K562 (cell line): ENCODE data around the gene SOCS3. TPM values are rescaled to one million over a fixed set of nuclear protein-coding genes. Genes with fewer than 3 reads are reported as not detected.

Experiments used
- CCNT2 ChIP-seq: IDR thresholded peaks from 2 replicates; pipeline ENCODE4 v1.6.1; 2011; ENCODE audit warnings: borderline replicate concordance, low read depth, mild to moderate bottlenecking, moderate library complexity, mixed read lengths, low read length; ENCODE audit not compliant: insufficient read length; ENCODE audit errors: extremely low read depth
- DACH1 ChIP-seq: fragments of 450-650 bp; IDR thresholded peaks from 2 replicates; pipeline ENCODE4 v1.6.1; 2018; ENCODE audit not compliant: partially characterized antibody
- EGR1 ChIP-seq: fragments of 450-650 bp; conservative IDR thresholded peaks from 2 replicates; pipeline ENCODE4 v1.6.1; 2017; ENCODE audit warnings: mild to moderate bottlenecking
- ESRRA ChIP-seq: fragments of 450-650 bp; IDR thresholded peaks from 2 replicates; pipeline ENCODE4 v1.6.1; 2014; ENCODE audit warnings: low read depth, mild to moderate bottlenecking, moderate library complexity, borderline replicate concordance
- HLTF ChIP-seq: fragments of 450-650 bp; IDR thresholded peaks from 2 replicates; pipeline ENCODE4 v1.6.1; 2016
- HNRNPUL1 ChIP-seq: fragments of 200-400 bp; formaldehyde crosslinking; IDR thresholded peaks from 2 replicates; pipeline ENCODE4 v1.6.1; 2017; ENCODE audit warnings: low read length
- PHB ChIP-seq: fragments of 250-450 bp; sonication (Bioruptor Pico); IDR thresholded peaks from 2 replicates; pipeline ENCODE4 v1.5.0; 2021
- POU5F1 ChIP-seq: fragments of 150-350 bp; IDR thresholded peaks from 2 replicates; pipeline ENCODE4 v1.6.1; 2014; ENCODE audit warnings: borderline replicate concordance, low read length, low read depth, mild to moderate bottlenecking; ENCODE audit not compliant: partially characterized antibody
- ZBTB7A ChIP-seq: IDR thresholded peaks from 2 replicates; pipeline ENCODE4 v1.6.1; 2011; ENCODE audit warnings: low read depth, mild to moderate bottlenecking, low read length, moderate library complexity, borderline replicate concordance; ENCODE audit not compliant: control insufficient read depth
- polyA plus RNA-seq, 8 experiments: library from polyadenylated mRNA; depleted of rRNA in 4 of 8; stranded (reverse) in 5 of 8; unstranded in 3 of 8; fragments of >200 nt; fragmentation: Nextera tagmentation in 2 of 8; fragmentation: Illumina TruSeq in 1 of 8; extraction: Ambion mirVana in 2 of 8; extraction: Trizol in 1 of 8; gene quantifications; 2 replicates each; pipeline versions ENCODE4 v1.2.1 to v1.2.3, GENCODE V29; 2011 to 2014; ENCODE audit warnings: inconsistent platforms in 1 of 8, missing spikeins in 1 of 8
- total RNA-seq, 7 experiments: library from RNA; depleted of rRNA in 6 of 7; stranded (reverse); fragments of >200 nt in 6 of 7; fragmentation: Illumina TruSeq in 2 of 7; extraction: Trizol in 2 of 7; gene quantifications; 2 replicates each; pipeline versions ENCODE4 v1.2.1 to v1.2.3, GENCODE V29; 2011 to 2021; ENCODE audit warnings: low replicate concordance in 1 of 7
- TF ChIP-seq, protein P1 (sequence below): sonication (generic); formaldehyde crosslinking; IDR thresholded peaks from 2 replicates; pipeline ENCODE4 v1.8.1; 2023; ENCODE audit warnings: mild to moderate bottlenecking, missing genetic modification reagents
- TF ChIP-seq, protein P2 (sequence below): fragments of 250-450 bp; sonication (Bioruptor Pico); IDR thresholded peaks from 2 replicates; pipeline ENCODE4 v1.4.0; 2020; ENCODE audit warnings: borderline replicate concordance
- TF ChIP-seq, protein P3 (sequence below), 2 experiments: fragments of 450-650 bp; formaldehyde crosslinking in 1 of 2; IDR thresholded peaks; 2 replicates each; pipeline versions ENCODE4 v1.4.0 to v1.6.1; 2014 to 2020; ENCODE audit warnings: mild to moderate bottlenecking in 2 of 2, borderline replicate concordance in 1 of 2, low read depth in 1 of 2
- TF ChIP-seq, protein P4 (sequence below): sonication (generic); formaldehyde crosslinking; IDR thresholded peaks from 2 replicates; pipeline ENCODE4 v1.8.0; 2022; ENCODE audit warnings: mild to moderate bottlenecking, missing genetic modification reagents, borderline replicate concordance

Gene SOCS3
- total and polyA plus RNA-seq, 9 of the 15 experiments (the other 6 are each of a cell fraction or from before 2014, with no cell fraction given) = 0.56 to 38.9 (median 13.7) TPM

DNA sequence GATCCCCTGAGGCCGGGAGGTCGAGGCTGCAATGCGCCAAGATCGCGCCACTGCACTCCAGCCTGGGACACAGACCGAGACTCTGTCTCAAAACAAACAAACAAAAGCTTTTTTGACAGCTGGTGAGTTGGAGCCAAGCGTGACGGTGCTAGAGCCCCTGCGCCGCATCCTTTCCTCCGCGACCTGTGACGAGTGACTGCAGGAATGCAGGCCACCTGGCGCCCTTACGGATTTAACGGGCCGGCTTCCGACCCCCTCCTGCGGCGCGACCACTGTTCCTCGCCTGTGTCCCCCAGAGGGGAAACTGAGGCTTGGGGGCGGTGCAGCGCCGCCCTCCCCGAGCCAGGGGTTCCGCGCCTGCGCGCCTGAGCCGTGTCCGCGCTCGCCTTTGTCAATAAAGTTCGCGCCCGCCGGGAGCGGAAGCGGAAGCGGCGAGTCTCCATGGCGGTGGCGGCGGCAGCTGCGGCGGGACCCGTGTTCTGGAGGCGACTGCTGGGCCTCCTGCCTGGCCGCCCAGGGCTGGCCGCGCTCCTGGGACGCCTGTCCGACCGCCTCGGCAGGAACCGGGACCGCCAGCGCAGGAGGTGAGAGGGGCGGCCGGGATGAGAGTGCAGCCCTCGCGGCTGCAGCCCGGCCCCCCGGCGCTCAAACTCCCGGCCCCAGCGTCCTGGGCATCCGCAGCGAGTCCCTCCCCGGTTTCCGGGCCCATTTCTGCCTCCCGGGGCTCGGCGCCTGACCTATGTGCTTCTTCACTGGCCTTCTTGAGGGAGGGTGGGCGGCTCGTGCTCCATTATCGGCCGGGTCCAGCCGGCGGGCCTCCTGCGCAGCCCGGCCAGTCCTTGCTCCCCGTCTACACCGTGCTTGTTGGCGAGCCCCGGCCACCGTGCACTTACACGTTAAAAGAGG lies 18.6 kb upstream of the SOCS3 start, which contains the start of gene PGS1 (continued):
- TF ChIP-seq, protein P1, sequence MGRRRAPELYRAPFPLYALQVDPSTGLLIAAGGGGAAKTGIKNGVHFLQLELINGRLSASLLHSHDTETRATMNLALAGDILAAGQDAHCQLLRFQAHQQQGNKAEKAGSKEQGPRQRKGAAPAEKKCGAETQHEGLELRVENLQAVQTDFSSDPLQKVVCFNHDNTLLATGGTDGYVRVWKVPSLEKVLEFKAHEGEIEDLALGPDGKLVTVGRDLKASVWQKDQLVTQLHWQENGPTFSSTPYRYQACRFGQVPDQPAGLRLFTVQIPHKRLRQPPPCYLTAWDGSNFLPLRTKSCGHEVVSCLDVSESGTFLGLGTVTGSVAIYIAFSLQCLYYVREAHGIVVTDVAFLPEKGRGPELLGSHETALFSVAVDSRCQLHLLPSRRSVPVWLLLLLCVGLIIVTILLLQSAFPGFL = no peak
- TF ChIP-seq CCNT2 (peak; percentile 62), HNRNPUL1 (no peak), DACH1 (no peak), PHB (no peak), HLTF (no peak), EGR1 (no peak; the same call in 1 of the 2 replicates), ESRRA (peak; percentile 73), POU5F1 (no peak), ZBTB7A (peak; percentile 72; the same call in 1 of the 2 replicates)
- TF ChIP-seq, protein P2, sequence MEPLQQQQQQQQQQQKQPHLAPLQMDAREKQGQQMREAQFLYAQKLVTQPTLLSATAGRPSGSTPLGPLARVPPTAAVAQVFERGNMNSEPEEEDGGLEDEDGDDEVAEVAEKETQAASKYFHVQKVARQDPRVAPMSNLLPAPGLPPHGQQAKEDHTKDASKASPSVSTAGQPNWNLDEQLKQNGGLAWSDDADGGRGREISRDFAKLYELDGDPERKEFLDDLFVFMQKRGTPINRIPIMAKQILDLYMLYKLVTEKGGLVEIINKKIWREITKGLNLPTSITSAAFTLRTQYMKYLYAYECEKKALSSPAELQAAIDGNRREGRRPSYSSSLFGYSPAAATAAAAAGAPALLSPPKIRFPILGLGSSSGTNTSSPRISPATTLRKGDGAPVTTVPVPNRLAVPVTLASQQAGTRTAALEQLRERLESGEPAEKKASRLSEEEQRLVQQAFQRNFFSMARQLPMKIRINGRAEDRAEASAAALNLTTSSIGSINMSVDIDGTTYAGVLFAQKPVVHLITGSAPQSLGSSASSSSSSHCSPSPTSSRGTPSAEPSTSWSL (CRISPR knock-in tag) = no peak
- TF ChIP-seq, protein P3, sequence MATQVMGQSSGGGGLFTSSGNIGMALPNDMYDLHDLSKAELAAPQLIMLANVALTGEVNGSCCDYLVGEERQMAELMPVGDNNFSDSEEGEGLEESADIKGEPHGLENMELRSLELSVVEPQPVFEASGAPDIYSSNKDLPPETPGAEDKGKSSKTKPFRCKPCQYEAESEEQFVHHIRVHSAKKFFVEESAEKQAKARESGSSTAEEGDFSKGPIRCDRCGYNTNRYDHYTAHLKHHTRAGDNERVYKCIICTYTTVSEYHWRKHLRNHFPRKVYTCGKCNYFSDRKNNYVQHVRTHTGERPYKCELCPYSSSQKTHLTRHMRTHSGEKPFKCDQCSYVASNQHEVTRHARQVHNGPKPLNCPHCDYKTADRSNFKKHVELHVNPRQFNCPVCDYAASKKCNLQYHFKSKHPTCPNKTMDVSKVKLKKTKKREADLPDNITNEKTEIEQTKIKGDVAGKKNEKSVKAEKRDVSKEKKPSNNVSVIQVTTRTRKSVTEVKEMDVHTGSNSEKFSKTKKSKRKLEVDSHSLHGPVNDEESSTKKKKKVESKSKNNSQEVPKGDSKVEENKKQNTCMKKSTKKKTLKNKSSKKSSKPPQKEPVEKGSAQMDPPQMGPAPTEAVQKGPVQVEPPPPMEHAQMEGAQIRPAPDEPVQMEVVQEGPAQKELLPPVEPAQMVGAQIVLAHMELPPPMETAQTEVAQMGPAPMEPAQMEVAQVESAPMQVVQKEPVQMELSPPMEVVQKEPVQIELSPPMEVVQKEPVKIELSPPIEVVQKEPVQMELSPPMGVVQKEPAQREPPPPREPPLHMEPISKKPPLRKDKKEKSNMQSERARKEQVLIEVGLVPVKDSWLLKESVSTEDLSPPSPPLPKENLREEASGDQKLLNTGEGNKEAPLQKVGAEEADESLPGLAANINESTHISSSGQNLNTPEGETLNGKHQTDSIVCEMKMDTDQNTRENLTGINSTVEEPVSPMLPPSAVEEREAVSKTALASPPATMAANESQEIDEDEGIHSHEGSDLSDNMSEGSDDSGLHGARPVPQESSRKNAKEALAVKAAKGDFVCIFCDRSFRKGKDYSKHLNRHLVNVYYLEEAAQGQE (IDR thresholded peaks at IDR 0.05; ENCODE audit: borderline replicate concordance) = no peak
- TF ChIP-seq, protein P3 (CRISPR knock-in tag; IDR thresholded peaks at IDR 0.05; ENCODE audit: low read depth) = no peak; the same call in 1 of the 2 replicates
- TF ChIP-seq, protein P4, sequence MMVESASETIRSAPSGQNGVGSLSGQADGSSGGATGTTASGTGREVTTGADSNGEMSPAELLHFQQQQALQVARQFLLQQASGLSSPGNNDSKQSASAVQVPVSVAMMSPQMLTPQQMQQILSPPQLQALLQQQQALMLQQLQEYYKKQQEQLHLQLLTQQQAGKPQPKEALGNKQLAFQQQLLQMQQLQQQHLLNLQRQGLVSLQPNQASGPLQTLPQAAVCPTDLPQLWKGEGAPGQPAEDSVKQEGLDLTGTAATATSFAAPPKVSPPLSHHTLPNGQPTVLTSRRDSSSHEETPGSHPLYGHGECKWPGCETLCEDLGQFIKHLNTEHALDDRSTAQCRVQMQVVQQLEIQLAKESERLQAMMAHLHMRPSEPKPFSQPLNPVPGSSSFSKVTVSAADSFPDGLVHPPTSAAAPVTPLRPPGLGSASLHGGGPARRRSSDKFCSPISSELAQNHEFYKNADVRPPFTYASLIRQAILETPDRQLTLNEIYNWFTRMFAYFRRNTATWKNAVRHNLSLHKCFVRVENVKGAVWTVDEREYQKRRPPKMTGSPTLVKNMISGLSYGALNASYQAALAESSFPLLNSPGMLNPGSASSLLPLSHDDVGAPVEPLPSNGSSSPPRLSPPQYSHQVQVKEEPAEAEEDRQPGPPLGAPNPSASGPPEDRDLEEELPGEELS = peak; percentile 57; the same call in 1 of the 2 replicates
